SK-N-MC (cell line): Measurements from ENCODE around the gene CRB1.

Source experiments
- EZH2 ChIP-seq: fragments of 200-600 bp; sonication (generic); IDR thresholded peaks from one replicate; pipeline ENCODE4 v1.6.1; 2017; ENCODE audit warnings: antibody characterized with exemption
- POLR2AphosphoS5 ChIP-seq: IDR thresholded peaks from 2 replicates; pipeline ENCODE4 v1.6.1; 2012; ENCODE audit warnings: mild to moderate bottlenecking, low read depth, low read length, borderline replicate concordance

DNA sequence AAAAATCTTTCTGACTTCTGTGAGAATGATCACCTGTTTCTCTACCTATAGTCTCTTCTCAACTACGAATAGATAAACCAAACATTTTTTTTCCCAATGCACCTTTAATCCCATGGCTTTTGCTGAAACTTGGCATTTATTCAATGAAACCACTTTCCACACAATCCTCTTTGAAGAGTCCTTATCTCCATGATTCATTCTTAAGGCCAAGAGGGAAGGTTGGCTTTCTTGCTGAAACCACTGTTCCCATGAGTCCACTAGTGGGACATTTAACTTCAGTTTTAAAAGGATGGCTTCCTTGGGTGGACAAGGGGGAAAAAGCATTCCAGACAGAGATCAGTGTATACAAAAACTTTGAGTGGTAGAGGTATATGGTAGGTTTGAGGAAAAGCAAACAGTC lies 73.6 kb downstream of the CRB1 start:
- TF ChIP-seq EZH2 (no peak), POLR2AphosphoS5 (no peak)
